GM04503 (cell line): ENCODE measurements around the gene FGF6.

Experiments
- DNase-seq: peaks from one replicate; pipeline ENCODE4 v3.0.0-alpha.2; 2012; ENCODE audit warnings: low read depth

FGF6 gene

GRCh38 chr12:4447151-4447550, 1.5 kb upstream of the FGF6 start:
- no peak for DNase-seq

DNA sequence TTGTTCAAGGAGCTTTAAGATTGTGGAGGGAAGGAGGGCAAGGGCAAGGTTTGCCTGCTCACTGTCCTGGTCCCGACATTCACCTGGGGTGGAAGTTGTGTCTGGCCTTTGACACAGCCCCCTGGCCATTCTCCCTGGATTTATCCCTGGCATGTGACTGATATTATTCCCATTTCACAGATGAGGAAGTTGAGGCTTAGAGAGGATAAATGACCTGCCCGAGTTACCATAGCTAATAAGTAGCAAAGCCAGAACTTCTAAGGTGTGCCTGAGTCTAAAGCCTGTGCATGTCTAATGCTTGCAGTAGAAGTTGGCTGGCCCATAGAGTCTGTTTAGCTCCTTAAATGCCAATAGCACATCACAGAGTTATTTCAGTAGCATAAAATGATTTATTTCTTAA, 720 bp upstream of the FGF6 start:
- DNase-seq = no peak

GRCh38 chr12:4444031-4444430, 1.6 kb downstream of the FGF6 start:
- DNase-seq = no peak

GRCh38 chr12:4443616-4444015, 2.0 kb downstream of the FGF6 start:
- no peak for DNase-seq

GRCh38 chr12:4441355-4442335, 4.0 kb downstream of the FGF6 start:
- no peak for DNase-seq

DNA sequence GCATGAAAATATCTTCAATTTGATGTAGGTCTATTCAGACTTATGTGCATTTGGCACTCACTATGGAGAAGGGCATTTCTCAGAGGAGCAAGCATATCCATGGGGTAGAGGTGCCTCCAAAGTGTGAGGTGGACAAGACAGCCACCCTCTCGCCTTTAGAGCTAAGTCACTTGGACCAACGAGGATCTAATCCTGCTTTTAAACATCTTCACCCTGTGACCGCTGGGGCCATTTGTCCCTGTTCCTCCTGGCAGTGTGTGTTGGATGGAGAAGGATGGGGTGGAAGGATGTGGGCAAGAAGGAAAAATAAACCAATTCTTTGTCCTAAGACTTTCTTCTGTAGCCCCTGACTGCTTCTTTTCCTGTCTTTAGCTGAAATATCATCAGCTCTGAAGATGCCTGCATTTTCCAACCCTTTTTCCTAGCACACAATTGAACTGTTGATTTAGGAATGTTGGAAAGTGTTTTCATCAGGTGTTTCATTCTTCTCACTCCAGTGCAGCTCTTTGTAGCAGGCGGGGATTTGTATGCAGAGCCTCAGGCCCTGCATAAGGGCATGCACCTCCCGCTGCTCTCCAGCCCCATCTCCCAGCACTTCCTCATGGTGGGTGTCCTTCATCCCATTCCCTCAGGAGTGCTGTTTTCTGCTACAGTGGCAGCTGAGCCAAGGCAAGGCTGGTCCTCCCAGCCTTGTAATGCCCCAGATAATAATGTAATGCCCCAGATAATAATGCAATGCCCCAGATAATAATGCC, 5.3 kb downstream of the FGF6 start:
- no peak for DNase-seq

DNA sequence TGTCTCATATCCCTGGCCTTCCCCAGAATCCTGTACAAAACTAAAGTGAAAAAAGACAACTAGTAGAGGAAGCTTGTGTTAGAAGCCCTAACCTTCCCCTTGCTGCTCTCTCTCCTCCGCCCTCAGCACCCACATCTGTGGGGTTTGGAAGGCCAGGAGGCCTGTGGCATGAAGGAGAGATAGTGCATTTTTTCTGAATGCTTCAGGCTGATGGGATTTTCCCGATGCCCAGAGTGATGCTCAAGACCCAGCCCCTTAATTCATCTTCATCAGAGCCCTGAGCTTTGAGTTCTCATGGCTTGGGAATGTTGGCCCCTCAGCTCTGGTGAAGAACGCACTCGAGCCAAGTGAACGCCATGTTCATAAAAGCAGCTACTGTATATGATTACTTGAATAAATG, 5.9 kb downstream of the FGF6 start:
- no peak for DNase-seq

- DNase-seq = no peak
Measured at GRCh38 chr12:4438834-4439596, 6.6 kb downstream of the FGF6 start.

- DNase-seq = no peak
Measured at GRCh38 chr12:4435537-4435936, 10.1 kb downstream of the FGF6 start.

- no peak for DNase-seq
Measured at GRCh38 chr12:4434706-4435425, 10.7 kb downstream of the FGF6 start.

DNA sequence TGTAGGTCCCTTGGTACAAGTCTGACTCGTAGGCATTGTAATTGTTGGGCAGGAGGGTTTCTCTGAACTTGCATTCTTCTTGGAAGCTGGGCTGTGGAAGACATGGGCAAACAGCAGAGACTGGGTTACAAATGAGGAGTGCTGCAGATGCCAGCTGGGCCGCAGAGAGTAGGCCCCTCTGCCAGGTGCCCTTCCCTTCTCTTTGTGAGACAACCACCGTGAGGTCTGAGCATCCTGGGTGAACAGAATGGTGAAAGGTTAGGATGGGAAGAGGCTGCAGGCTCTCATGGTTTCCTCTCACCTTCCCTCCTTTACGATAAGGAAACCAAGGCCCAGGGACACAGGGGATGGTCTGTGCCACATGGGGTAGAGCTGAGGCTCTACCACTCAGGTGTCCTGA, 11.3 kb downstream of the FGF6 start:
- DNase-seq = no peak

- DNase-seq = no peak
Measured at GRCh38 chr12:4433745-4434058, 11.9 kb downstream of the FGF6 start.

GRCh38 chr12:4432878-4433744, 12.5 kb downstream of the FGF6 start:
- DNase-seq = no peak

DNA sequence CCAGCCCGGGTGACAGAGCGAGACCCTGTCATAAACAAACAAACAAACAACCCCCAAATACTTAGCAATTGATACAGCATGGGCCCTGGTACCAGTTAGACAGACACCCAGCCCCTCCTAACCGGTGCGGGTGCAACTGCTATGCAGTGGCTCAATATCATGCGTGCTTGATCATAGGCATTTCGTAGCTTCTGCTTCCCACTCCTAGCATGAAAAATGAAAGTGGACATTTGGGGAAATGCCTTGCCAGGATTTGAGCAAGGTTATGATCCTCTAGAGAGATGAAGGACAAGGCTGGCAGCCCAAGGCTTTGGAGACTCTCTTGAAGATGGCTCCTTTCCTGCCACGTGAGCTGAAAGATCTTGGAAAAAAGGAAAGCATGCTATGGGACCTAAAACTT, 13.7 kb downstream of the FGF6 start:
- DNase-seq = no peak

GRCh38 chr12:4431436-4431835, 14.2 kb downstream of the FGF6 start:
- no peak for DNase-seq

DNA sequence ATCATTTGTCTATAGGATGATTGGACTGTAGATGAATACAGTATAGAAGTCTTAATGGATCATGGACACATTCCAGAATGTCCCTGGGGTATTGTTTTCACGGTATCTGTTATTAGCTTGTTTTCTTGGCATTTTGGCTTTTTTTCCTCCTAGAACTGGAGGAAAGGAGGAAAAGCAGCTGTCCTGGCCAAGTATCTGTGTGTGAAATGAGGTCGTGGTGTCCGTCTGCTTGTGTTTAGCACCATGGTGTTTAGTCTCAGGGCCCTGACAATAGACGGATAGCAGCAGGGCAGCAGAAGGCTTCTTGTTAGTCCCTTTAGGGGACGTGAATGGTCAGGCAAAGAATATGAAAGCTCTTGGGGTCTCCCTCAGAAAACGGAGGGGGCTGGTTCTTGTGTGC, 21.2 kb downstream of the FGF6 start:
- DNase-seq = no peak

- DNase-seq = no peak
Measured at GRCh38 chr12:4423528-4424195, 22.0 kb downstream of the FGF6 start.

DNA sequence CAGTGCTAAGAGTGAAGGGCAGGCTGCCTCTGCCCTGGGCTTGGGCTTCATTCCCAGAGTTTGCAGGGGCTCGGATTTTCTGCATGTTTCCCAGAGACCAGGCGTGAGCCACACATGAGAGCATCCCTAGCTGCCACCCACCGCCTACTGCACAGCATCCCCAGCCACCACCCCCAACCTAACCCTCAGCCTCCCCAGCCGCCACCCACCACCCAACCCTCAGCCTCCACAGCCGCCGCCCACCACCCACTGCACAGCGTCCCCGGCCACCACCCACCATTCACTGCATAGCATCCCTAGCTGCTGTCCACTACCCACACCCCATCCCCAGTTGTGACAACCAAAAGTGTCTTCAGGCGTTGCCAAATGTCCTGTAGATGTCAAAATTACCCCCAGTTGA, 22.6 kb downstream of the FGF6 start:
- DNase-seq = no peak

DNA sequence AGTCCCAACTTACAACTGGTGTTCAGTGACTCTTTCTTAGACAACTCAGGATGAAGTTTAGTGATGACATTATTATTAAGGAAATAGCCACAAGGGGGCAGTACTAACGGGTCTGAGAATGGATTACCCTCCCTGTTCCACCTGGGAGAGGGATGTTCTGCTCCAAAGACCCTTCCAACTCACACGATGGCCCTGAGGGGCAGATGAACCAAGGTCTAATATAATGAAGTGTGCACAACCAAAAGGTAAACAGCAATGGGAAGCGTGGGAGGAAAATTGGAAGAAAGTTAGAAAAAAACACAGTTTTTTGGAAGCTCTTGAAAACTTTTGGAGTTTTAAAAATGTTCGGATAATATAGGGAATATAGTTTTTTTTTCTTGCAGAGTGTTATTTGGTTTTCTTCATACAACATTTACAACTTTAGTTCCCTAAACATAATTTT, 24.0 kb downstream of the FGF6 start:
- no peak for DNase-seq

- no peak for DNase-seq
Measured at GRCh38 chr12:4420138-4420670, 25.4 kb downstream of the FGF6 start.
